ENCODE results near the gene FLNA.

FLNA gene

GRCh38 chrX:154374313-154375155 is at the start of gene FLNA:
Gene FLNA, minus strand, starts transcription at chrX:154374634. Its CDS starts 3,389 bp downstream, at chrX:154371245.
- ATAC-seq (no peak), DNase-seq (peak; percentile 47)
- Mint-ChIP-seq H3K9me3 (no peaks in the 10 kb centered on the region), H3K27me3 (no peaks in the 10 kb centered on the region), H3K4me3 (peak within 1 kb of the TSS; percentile 75), H3K36me3 (ENCODE audit: low read depth) (peaks cover 11% of the 10 kb centered on the region), H3K27ac (no peak within 1 kb of the TSS), H3K4me1 (peaks cover 28% of the 10 kb centered on the region)

GRCh38 chrX:154420402-154420756 is 45.9 kb upstream of the FLNA start:
- peaks cover 5% of the 10 kb centered on the region for H3K4me1 Mint-ChIP-seq
- no peak for ATAC-seq
- H3K36me3 Mint-ChIP-seq (ENCODE audit: low read depth): no peaks in the 10 kb centered on the region
- H3K4me3 Mint-ChIP-seq: no peak overlapping the region
- H3K9me3 Mint-ChIP-seq: no peaks in the 10 kb centered on the region
- H3K27ac Mint-ChIP-seq: no peak overlapping the region
- DNase-seq: no peak
- H3K27me3 Mint-ChIP-seq: no peaks in the 10 kb centered on the region

DNA sequence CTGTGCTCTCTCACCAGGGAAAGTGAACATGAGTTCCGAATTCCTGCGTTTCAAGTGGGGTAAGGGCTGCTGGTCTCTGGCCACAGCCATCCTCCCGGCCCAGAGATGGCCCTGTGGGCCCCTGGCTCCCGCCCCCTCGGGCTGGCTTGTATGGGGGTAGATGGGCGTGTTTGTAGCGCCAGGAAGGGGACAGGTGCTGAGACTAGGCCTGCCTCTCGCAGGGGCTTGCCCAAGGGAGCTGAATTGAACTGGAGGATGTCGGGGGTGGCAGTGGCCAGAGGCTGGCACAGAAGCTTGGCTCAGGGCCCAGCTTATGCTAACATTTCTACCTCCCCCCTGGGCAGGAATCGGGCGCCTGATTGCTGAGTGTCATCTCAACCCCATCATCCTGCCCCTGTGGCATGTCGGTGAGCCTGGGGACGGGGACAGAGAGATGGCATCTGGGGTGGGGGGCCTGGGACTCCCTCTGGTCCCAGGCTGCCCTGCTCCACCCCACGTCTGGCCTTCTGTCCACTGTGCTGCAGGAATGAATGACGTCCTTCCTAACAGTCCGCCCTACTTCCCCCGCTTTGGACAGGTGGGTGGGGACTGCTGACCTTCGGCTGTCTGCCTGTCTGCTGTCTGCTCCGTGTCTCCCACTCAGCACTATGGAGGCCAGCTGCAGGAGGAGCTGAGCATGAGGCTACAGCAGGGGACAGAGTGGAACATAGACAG is 45.4 kb upstream of the FLNA start:
- ATAC-seq (no peak), DNase-seq (no peak)
- Mint-ChIP-seq H3K4me3 (no peak overlapping the region), H3K36me3 (ENCODE audit: low read depth) (peaks cover 2% of the 10 kb centered on the region), H3K27ac (no peak overlapping the region), H3K9me3 (no peaks in the 10 kb centered on the region), H3K27me3 (no peaks in the 10 kb centered on the region), H3K4me1 (peaks cover 7% of the 10 kb centered on the region)

- no peak for ATAC-seq
- Mint-ChIP-seq H3K27me3 (no peaks in the 10 kb centered on the region), H3K4me1 (peaks cover 7% of the 10 kb centered on the region), H3K36me3 (ENCODE audit: low read depth) (peaks cover 2% of the 10 kb centered on the region), H3K4me3 (no peak overlapping the region), H3K9me3 (no peaks in the 10 kb centered on the region), H3K27ac (no peak overlapping the region)
- no peak for DNase-seq
Observed at GRCh38 chrX:154419189-154419588, 44.8 kb upstream of the FLNA start.

DNA sequence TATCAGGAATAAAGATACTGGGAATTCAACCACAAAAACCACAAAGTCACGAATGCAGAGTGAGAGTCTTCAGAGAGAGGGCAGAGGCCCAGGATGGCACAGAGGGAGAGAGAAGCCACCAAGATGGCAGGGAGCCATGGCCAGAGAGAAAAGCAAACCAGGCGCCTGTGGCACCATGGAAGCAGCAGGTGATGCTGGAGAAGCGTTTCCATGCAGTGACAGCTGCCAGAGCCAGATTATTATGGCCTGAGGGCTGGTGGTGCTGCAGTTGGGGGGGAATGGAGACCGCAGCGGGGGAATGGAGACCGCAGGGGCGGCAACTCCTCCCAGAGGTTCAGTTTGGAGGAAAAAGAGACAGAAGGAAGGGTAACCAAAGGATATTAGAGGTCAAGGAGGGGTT is 42.7 kb upstream of the FLNA start:
- ATAC-seq: no peak
- peaks cover 5% of the 10 kb centered on the region for H3K36me3 Mint-ChIP-seq (ENCODE audit: low read depth)
- H3K27me3 Mint-ChIP-seq: no peaks in the 10 kb centered on the region
- no peak overlapping the region for H3K27ac Mint-ChIP-seq
- no peaks in the 10 kb centered on the region for H3K9me3 Mint-ChIP-seq
- H3K4me1 Mint-ChIP-seq: peaks cover 11% of the 10 kb centered on the region
- DNase-seq: no peak
- no peak overlapping the region for H3K4me3 Mint-ChIP-seq

DNA sequence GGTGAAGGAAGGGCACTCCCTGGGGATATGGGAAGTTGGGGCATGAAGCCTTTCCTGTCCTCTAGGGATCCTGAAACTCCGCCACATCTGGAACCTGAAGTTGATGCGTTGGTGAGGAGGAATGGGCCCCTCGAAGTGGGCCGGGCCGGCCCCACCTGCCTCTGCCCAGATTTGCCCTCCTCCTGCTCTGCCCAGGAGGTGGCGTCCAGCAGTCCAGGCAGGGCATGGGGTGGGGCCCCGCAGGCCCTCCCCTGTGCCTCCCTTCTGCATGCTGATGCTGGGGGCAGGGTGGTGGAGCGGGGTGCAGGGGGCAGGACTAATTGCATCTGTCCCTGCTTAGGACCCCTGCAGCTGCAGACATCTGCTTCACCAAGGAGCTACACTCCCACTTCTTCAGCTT is 38.7 kb upstream of the FLNA start:
- DNase-seq (no peak), ATAC-seq (no peak)
- peaks cover 19% of the 10 kb centered on the region for H3K4me1 Mint-ChIP-seq
- H3K4me3 Mint-ChIP-seq: no peak overlapping the region
- H3K27ac Mint-ChIP-seq: peak overlapping the region; percentile 73
- no peaks in the 10 kb centered on the region for H3K9me3 Mint-ChIP-seq
- peaks cover 6% of the 10 kb centered on the region for H3K36me3 Mint-ChIP-seq (ENCODE audit: low read depth)
- H3K27me3 Mint-ChIP-seq: no peaks in the 10 kb centered on the region

DNA sequence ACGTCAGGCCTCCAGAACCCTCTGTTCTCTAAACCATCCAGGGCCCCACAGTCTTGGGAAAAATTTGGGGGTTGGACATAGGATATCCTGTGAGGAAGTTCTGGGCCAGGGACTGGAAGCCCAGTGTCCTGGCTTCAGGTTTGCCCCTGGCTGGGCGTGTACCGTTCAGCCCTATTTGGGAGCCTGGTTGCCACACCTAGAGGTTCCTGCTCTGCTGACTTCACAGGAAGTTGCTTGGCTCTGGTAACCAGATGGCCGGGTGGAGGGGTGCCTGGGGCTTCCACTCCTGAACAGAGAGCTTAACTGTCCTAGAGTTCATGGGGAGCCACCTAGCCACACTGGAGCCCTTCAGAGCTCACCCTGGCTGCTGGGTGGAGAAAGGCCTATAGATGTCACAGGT is 38.0 kb upstream of the FLNA start:
- DNase-seq: no peak
- peak overlapping the region; percentile 73 for H3K27ac Mint-ChIP-seq
- H3K27me3 Mint-ChIP-seq: no peaks in the 10 kb centered on the region
- ATAC-seq: peak; percentile 44
- peaks cover 7% of the 10 kb centered on the region for H3K36me3 Mint-ChIP-seq (ENCODE audit: low read depth)
- H3K9me3 Mint-ChIP-seq: no peaks in the 10 kb centered on the region
- H3K4me3 Mint-ChIP-seq: peak overlapping the region; percentile 79
- peaks cover 19% of the 10 kb centered on the region for H3K4me1 Mint-ChIP-seq

DNA sequence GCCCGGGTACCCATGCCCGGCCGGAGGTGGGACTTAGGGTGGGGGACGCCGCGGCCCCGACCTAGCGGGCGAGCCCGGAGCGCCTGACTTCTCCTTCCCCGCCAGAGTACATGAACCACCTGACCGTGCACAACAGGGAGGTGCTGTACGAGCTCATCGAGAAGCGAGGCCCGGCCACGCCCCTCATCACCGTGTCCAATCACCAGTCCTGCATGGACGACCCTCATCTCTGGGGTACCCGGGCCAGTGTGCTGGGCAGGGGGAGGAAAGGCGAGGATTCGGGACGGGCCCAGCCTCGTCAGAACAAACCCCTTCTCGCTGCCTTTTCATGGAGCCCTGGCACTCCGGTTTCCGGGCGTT is 37.5 kb upstream of the FLNA start:
- ATAC-seq: peak; percentile 77
- H3K27me3 Mint-ChIP-seq: no peaks in the 10 kb centered on the region
- H3K4me3 Mint-ChIP-seq: peak overlapping the region; percentile 79
- no peaks in the 10 kb centered on the region for H3K9me3 Mint-ChIP-seq
- H3K27ac Mint-ChIP-seq: peak overlapping the region; percentile 73
- DNase-seq: peak; percentile 68
- H3K36me3 Mint-ChIP-seq (ENCODE audit: low read depth): peaks cover 7% of the 10 kb centered on the region
- peaks cover 19% of the 10 kb centered on the region for H3K4me1 Mint-ChIP-seq

- peaks cover 4% of the 10 kb centered on the region for H3K36me3 Mint-ChIP-seq (ENCODE audit: low read depth)
- peak; percentile 30 for ATAC-seq
- H3K27me3 Mint-ChIP-seq: no peaks in the 10 kb centered on the region
- H3K9me3 Mint-ChIP-seq: no peaks in the 10 kb centered on the region
- peaks cover 18% of the 10 kb centered on the region for H3K4me1 Mint-ChIP-seq
- peak within 1 kb of the TSS; percentile 73 for H3K27ac Mint-ChIP-seq
- DNase-seq: peak; percentile 49
- H3K4me3 Mint-ChIP-seq: peak within 1 kb of the TSS; percentile 71
Observed at GRCh38 chrX:154409222-154409871, 34.9 kb upstream of the FLNA start, which contains the start of gene DNASE1L1. Gene DNASE1L1, minus strand, starts transcription at chrX:154409254. Its CDS starts 3,686 bp downstream, at chrX:154405568.

GRCh38 chrX:154408659-154409221 is 34.3 kb upstream of the FLNA start:
- peak overlapping the region; percentile 71 for H3K4me3 Mint-ChIP-seq
- H3K36me3 Mint-ChIP-seq (ENCODE audit: low read depth): peaks cover 2% of the 10 kb centered on the region
- peak overlapping the region; percentile 73 for H3K27ac Mint-ChIP-seq
- no peak for ATAC-seq
- no peaks in the 10 kb centered on the region for H3K9me3 Mint-ChIP-seq
- H3K27me3 Mint-ChIP-seq: no peaks in the 10 kb centered on the region
- no peak for DNase-seq
- peaks cover 18% of the 10 kb centered on the region for H3K4me1 Mint-ChIP-seq

DNA sequence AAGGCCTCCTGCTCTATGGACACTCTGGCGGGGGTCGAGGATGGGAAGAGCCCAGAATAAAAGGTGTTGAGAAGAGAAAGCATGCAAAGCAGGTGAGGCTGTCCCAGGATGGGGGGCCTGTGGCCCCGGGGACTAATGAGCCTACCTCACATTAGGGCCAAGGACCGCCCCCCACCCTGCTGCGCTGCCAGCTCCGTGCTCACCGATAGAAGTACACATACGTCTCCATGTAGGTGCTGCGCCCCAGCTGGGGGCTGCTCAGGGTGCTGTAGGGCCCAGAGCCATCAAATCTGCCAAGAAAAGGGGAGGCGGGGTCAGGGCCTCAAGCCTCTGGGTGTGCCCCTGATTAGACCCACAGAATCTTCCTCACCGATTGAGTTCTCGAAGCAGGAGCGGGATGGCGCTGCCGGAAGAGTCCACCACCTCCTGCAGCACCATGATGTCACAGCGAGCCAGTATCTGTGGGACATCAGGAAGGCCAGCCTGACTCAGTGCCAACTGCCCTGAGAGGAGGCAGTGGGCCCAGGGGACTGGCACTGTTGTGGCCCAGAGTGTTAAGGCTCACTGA is 30.3 kb upstream of the FLNA start:
- Mint-ChIP-seq H3K36me3 (ENCODE audit: low read depth) (peaks cover 17% of the 10 kb centered on the region), H3K27me3 (no peaks in the 10 kb centered on the region), H3K27ac (no peak overlapping the region), H3K9me3 (no peaks in the 10 kb centered on the region), H3K4me1 (peaks cover 17% of the 10 kb centered on the region), H3K4me3 (no peak overlapping the region)
- DNase-seq (no peak), ATAC-seq (no peak)

DNA sequence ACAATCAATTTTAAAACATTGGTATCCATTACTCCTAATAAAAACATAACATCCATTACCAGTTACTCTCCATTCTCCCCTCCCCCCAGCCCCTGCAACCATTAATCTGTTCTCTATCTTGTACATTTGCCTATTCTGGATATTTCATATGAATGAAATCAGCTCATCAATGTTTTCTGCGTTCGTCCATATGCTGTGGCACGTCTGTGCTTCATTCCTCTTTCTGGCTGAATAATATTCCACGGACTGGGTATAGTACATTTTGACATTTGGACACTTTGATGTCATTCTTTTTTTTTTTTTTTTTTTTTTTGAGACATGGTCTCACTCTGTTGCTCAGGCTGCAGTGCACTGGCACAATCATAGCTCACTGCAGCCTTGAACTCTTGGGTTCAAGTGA is 29.4 kb upstream of the FLNA start:
- Mint-ChIP-seq H3K27me3 (no peaks in the 10 kb centered on the region), H3K4me1 (peaks cover 18% of the 10 kb centered on the region), H3K9me3 (no peaks in the 10 kb centered on the region), H3K27ac (no peak overlapping the region), H3K4me3 (no peak overlapping the region), H3K36me3 (ENCODE audit: low read depth) (peaks cover 25% of the 10 kb centered on the region)
- ATAC-seq (no peak), DNase-seq (no peak)

GRCh38 chrX:154403192-154403591 is 28.8 kb upstream of the FLNA start:
- Mint-ChIP-seq H3K4me3 (no peak overlapping the region), H3K27ac (no peak overlapping the region)

DNA sequence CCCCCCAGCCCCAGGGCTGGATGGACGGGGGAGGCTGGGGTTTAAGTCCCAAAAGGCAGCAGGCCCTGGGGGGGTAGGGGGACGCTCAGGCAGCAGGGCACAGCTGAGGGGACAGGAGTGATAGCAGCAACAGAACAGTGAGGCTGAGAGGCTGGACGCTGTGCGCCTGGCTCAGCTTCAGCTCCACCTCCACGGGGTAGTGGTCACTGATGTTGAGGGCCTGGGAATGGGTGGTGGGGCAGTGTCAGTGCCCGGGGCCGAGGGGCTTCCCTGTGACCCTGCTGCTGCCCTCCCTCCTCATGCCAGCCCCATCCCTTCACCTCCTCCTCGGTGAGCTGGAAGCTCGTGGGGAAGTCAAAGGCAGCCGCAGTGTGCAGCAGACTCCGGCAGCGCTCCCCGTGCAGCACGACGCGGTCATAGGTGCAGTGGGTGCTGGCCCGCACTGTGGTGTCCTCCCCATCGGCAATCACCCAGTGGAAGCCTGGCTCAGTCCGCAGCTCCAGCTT is 28.2 kb upstream of the FLNA start:
- DNase-seq (no peak), ATAC-seq (no peak)

More at GRCh38 chrX:154403192-154403591, 28.8 kb upstream of the FLNA start:
- no peak for ATAC-seq
- Mint-ChIP-seq H3K4me1 (peaks cover 17% of the 10 kb centered on the region), H3K9me3 (no peaks in the 10 kb centered on the region), H3K36me3 (ENCODE audit: low read depth) (peaks cover 31% of the 10 kb centered on the region), H3K27me3 (peaks cover 1% of the 10 kb centered on the region)
- no peak for DNase-seq

More for the DNA sequence above, 28.2 kb upstream of the FLNA start:
- Mint-ChIP-seq H3K27ac (no peak overlapping the region), H3K4me1 (peaks cover 20% of the 10 kb centered on the region), H3K36me3 (ENCODE audit: low read depth) (peaks cover 34% of the 10 kb centered on the region), H3K4me3 (no peak overlapping the region), H3K27me3 (peaks cover 4% of the 10 kb centered on the region), H3K9me3 (no peaks in the 10 kb centered on the region)
